ENCODE data around the gene NOC3L. TPM values are rescaled to one million over a fixed set of nuclear protein-coding genes. Genes with fewer than 3 reads are reported as not detected.

Gene NOC3L
- total and polyA plus RNA-seq, 9 of the 15 experiments (the other 6 are each of a cell fraction or from before 2014, with no cell fraction given) = 23.8 to 57.6 (median 32.6) TPM

DNA sequence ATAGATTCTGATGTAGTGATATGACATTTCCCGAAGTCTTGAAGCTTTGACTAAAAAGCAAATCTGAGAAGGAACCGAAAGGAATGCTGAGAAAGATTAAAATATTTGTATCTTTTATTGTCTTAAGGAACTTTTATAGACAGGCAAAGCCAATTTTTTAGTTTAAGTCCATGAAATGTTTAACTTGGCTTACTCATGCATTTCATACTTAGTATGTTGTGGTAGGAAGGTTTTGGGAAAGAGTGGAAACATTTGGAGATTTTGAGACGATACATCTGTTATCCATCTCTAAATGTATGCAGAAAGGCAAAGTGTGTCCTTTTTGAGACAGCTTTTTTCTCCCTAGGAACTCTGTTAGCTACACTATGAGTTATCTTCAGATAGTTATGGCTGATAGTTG is 49.7 kb upstream of the NOC3L start:
- Histone ChIP-seq H3K4me3 (no peak overlapping the region), H2AFZ (ENCODE audit: low read depth, low read length) (no peak overlapping the region), H3K9ac (ENCODE audit: insufficient read depth in 1 of 2, low read depth in 2 of 2, low read length in 2 of 2) (no peak overlapping the region), H3K9me3 (replicated peaks; ENCODE audit: control insufficient read depth, insufficient read depth, low read depth, low read length) (no peaks in the 10 kb centered on the region), H3K4me2 (ENCODE audit: insufficient read depth, low read length) (no peak overlapping the region), H3K4me1 (replicated peaks in 1 of 2; ENCODE audit: control insufficient read depth in 2 of 2, insufficient read depth in 2 of 2, low read length in 2 of 2) (no peaks in the 10 kb centered on the region; a peak in 1 of 5 replicates), H3K27me3 (ENCODE audit: control insufficient read depth in 2 of 2, insufficient read depth in 2 of 2, low read length in 2 of 2) (no peaks in the 10 kb centered on the region), H3K27ac (ENCODE audit: extremely low read depth, low read depth, low read length) (no peak overlapping the region), H3K9me1 (ENCODE audit: control insufficient read depth, insufficient read depth, low read length) (no peaks in the 10 kb centered on the region), H4K20me1 (replicated peaks; ENCODE audit: control insufficient read depth, insufficient read depth, low read length) (no peaks in the 10 kb centered on the region), H3K79me2 (ENCODE audit: control insufficient read depth, insufficient read depth, low read length) (peaks cover 52% of the 10 kb centered on the region), H3K36me3 (ENCODE audit: control insufficient read depth, insufficient read depth, low read length) (no peaks in the 10 kb centered on the region)
- no peak for DNase-seq (ENCODE audit: extremely low read depth in 1 of 4, low spot score in 3 of 4)
- BruUV-seq (replicated peaks) = no TSS peak
- intact Hi-C loops (cut with micrococcal nuclease) (no loop called here), in situ Hi-C loops (cut with MboI) (no loop called here)
- TF ChIP-seq RAD51 (IDR thresholded peaks at IDR 0.05; ENCODE audit: borderline replicate concordance, low read depth) = no peak
- TF ChIP-seq MEF2A (IDR thresholded peaks at IDR 0.05; ENCODE audit: control insufficient read depth, low read depth, low read length) = no peak
- TF ChIP-seq ZC3H11A (IDR thresholded peaks at IDR 0.05; ENCODE audit: low read depth, low read length) = no peak
- TF ChIP-seq, protein P1, sequence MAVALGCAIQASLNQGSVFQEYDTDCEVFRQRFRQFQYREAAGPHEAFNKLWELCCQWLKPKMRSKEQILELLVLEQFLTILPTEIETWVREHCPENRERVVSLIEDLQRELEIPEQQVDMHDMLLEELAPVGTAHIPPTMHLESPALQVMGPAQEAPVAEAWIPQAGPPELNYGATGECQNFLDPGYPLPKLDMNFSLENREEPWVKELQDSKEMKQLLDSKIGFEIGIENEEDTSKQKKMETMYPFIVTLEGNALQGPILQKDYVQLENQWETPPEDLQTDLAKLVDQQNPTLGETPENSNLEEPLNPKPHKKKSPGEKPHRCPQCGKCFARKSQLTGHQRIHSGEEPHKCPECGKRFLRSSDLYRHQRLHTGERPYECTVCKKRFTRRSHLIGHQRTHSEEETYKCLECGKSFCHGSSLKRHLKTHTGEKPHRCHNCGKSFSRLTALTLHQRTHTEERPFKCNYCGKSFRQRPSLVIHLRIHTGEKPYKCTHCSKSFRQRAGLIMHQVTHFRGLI (CRISPR knock-in tag; IDR thresholded peaks at IDR 0.05) = no peak
- TF ChIP-seq, protein P2, sequence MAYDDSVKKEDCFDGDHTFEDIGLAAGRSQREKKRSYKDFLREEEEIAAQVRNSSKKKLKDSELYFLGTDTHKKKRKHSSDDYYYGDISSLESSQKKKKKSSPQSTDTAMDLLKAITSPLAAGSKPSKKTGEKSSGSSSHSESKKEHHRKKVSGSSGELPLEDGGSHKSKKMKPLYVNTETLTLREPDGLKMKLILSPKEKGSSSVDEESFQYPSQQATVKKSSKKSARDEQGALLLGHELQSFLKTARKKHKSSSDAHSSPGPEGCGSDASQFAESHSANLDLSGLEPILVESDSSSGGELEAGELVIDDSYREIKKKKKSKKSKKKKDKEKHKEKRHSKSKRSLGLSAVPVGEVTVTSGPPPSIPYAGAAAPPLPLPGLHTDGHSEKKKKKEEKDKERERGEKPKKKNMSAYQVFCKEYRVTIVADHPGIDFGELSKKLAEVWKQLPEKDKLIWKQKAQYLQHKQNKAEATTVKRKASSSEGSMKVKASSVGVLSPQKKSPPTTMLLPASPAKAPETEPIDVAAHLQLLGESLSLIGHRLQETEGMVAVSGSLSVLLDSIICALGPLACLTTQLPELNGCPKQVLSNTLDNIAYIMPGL (CRISPR knock-in tag; IDR thresholded peaks at IDR 0.05) = no peak
- TF ChIP-seq SRF (CRISPR knock-in tag; IDR thresholded peaks at IDR 0.05) = no peak
- no peak for TF ChIP-seq SMC3 (conservative IDR thresholded peaks at IDR 0.05; ENCODE audit: insufficient read depth, low read depth, low read length)
- no peak for ATAC-seq
- CTCF ChIA-PET (ENCODE audit: low intra/inter-chr PET ratio) = no interaction called here
- POLR2A ChIA-PET = no interaction called here
- WGBS (ENCODE audit: insufficient coverage, low coverage, missing lambda C conversion rate) = 51% methylated on average over 3 of the region's 3 CpGs
- FAIRE-seq = no peak
